Activated naive CD8-positive, alpha-beta T cell (primary cell): Measurements from ENCODE around the gene MYO1C.

ENCODE experiments used
- H3K27ac Mint-ChIP-seq: one replicate; pipeline ENCODE4 v1.8.0; 2021; ENCODE audit warnings: mixed read lengths
- H3K27me3 Mint-ChIP-seq: one replicate; pipeline ENCODE4 v1.8.0; 2021; ENCODE audit warnings: mixed read lengths
- H3K36me3 Mint-ChIP-seq: one replicate; pipeline ENCODE4 v1.8.0; 2021; ENCODE audit warnings: mixed read lengths
- H3K4me1 Mint-ChIP-seq: one replicate; pipeline ENCODE4 v1.8.0; 2021; ENCODE audit warnings: low read depth, mixed read lengths
- H3K4me3 Mint-ChIP-seq: one replicate; pipeline ENCODE4 v1.8.0; 2021; ENCODE audit warnings: mild to moderate bottlenecking, mixed read lengths
- H3K9me3 Mint-ChIP-seq: one replicate; pipeline ENCODE4 v1.8.0; 2021; ENCODE audit warnings: low read depth, mixed read lengths

The MYO1C gene

DNA sequence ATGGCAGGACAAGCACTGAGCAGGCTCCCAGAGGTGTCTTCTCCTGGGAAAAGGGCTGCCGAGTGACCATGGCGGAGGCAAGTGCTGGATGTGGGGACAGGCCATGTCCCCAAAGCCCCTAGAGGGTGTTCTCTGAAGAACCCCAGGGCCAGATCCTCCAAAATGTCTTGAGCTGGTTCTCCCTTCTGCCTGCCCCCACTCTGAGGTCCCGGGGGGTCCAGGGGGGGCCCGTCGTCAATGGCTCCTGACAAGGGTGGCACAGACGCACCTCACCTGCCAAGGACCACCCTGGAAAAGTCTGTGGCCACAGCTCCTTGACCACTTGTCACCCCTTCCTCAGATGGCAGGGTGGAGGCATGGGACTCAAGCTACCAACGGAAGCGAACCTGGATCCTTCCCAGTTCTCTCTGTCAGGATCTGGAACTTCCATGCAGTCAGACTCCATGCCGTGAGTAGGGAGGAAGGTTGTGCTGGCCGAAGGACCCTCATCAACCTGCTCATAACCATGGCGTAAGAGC, 2.3 kb upstream of the MYO1C start:
- Mint-ChIP-seq H3K27ac (no peak overlapping the region), H3K36me3 (no peaks in the 10 kb centered on the region), H3K4me3 (no peak overlapping the region)

DNA sequence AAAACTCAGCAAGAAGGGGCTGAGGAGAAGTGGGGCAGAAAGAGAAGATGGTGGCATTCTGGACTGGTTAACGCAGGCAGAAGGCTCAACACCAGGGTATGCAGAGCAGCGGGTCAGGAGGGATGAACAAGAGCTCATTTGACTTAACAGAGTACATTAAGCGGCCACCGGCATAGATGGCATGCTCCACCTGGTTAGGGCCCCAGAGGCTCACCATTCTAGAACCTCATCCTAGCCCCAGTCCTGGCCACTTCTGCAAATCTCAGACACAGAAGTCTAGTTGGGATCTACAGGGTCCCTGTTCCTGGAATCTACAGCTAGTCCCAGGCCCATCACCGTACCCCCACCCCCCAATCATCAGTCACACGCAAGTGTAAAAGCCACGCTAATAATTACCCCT, 1.7 kb upstream of the MYO1C start:
- H3K4me1 Mint-ChIP-seq: peaks cover 12% of the 10 kb centered on the region
- no peak overlapping the region for H3K4me3 Mint-ChIP-seq

More for the DNA sequence above, 2.3 kb upstream of the MYO1C start:
- Mint-ChIP-seq H3K9me3 (no peaks in the 10 kb centered on the region), H3K4me1 (peaks cover 10% of the 10 kb centered on the region), H3K27me3 (no peaks in the 10 kb centered on the region)

DNA sequence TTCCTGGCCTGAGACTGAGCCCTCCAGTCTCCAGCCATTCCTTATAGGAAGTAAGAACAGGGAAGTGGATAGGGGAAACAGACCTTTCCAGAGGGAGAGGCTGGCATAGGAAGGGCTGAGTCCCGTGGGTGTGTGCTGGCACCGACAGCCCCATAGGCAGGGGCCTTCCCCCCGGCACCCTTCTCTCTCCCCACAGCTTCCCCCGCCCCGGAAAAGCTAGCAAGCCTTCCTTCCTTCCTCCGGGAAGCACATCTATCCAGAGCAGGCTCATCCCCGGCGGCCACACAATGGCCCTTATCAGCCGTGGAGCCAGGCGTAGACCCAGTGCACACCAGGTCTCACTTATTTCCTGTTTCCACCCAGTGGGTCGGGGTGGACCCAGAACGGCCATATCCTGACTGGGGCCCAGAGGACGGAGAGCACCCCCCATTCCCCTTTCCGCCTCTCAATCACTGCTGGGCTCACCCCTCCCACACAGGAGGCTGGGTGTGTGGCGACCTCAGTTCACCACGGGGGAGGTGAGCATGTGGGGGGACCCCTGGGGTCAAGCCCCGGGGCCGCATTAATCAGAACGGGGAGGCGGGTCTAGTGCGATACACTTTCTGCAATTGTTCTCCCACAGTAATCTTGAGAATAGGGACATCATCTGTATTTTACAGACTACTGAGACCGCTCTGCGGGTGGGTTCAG, 950 bp upstream of the MYO1C start:
- Mint-ChIP-seq H3K27me3 (no peaks in the 10 kb centered on the region), H3K27ac (no peak overlapping the region), H3K4me3 (peak overlapping the region; percentile 53), H3K9me3 (no peaks in the 10 kb centered on the region), H3K36me3 (no peaks in the 10 kb centered on the region), H3K4me1 (peaks cover 15% of the 10 kb centered on the region)

More for the DNA sequence above, 1.7 kb upstream of the MYO1C start:
- no peak overlapping the region for H3K27ac Mint-ChIP-seq
- H3K27me3 Mint-ChIP-seq: no peaks in the 10 kb centered on the region
- no peaks in the 10 kb centered on the region for H3K36me3 Mint-ChIP-seq
- no peaks in the 10 kb centered on the region for H3K9me3 Mint-ChIP-seq

DNA sequence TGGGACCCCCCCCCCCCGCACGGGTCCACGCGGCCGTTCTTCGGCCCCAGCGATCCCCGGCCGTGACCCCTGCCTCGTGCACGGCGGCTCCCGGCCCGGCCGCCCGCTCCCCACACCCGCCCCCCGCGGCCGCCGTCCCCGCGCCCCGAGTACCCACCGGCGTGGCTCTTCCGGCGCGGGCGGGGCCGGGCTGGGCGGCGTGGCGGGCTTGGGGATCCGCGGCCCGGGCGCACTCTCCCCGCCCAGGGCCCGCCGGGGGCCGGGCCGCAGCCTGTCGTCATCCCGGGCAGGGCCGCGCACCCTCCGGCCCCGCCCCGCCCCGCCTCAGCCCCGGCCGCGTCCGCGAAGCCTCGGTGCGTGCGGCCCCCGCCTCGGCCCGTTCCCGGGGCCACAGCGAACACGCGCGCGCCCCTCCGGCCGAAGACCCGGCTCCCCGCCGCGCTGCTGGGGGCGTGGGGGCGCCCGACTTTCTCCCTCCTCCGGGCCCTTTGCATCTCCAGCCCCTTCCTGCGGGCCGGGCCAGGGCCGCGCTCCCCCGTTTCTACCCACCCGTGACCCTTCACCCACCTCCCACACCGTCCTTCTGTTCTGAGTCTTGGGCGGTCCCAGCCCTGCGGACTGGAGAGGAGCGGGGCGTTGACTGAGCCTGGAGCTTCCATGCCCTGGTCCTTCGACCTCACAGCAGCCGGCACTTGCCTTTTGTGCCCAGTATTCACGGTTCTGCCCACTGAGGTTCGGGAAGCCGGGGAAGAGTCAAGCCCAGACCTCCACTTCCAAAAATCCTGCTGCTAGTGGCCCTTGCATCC, 840 bp downstream of the MYO1C start:
- H3K4me3 Mint-ChIP-seq: peak overlapping the region; percentile 85
- H3K4me1 Mint-ChIP-seq: peaks cover 24% of the 10 kb centered on the region
- no peaks in the 10 kb centered on the region for H3K9me3 Mint-ChIP-seq

DNA sequence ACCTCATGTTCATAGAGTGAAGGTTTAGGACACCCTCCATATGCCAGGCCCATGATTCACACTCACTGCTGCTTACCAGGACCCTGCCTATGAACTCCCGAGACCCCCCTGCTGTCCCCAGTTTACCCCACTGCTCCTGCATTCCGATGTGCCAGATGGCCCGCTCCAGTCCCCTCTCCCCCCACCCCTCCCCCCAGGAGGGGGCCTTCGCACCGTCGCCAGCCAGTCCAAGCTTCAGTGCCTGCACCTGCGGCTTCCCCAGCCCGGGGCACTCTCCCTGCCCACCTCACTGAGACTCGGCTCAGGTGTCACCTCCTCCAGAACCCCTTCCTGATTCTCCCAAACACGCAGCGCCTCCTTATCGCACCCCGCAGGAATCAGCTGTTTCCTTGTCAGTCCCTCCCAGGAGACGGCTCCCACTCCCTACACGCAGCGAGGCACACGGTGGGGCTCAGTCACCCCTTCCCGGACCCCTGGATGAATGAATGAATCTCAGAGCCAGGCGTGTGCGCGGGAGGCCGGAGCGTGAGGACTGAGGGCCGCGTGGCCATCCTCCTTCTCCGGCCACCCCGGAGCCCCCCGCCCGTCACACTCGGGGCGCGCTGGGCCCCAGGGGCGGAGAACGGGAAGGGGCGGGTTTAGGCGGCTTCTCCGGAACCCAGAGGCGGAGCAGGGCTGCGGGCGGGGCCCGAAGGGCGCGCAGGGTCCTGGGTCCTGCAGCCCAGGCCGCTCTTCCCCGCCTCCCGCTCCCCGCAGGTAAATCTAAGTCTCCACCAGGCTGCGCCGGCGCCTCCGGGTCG, 1.6 kb downstream of the MYO1C start:
- Mint-ChIP-seq H3K36me3 (no peaks in the 10 kb centered on the region), H3K9me3 (no peaks in the 10 kb centered on the region), H3K27ac (peak overlapping the region; percentile 64), H3K4me1 (peaks cover 24% of the 10 kb centered on the region), H3K27me3 (no peaks in the 10 kb centered on the region), H3K4me3 (peak overlapping the region; percentile 85)

More for the DNA sequence above, 840 bp downstream of the MYO1C start:
- Mint-ChIP-seq H3K27ac (peak overlapping the region; percentile 16), H3K36me3 (no peaks in the 10 kb centered on the region), H3K27me3 (no peaks in the 10 kb centered on the region)

DNA sequence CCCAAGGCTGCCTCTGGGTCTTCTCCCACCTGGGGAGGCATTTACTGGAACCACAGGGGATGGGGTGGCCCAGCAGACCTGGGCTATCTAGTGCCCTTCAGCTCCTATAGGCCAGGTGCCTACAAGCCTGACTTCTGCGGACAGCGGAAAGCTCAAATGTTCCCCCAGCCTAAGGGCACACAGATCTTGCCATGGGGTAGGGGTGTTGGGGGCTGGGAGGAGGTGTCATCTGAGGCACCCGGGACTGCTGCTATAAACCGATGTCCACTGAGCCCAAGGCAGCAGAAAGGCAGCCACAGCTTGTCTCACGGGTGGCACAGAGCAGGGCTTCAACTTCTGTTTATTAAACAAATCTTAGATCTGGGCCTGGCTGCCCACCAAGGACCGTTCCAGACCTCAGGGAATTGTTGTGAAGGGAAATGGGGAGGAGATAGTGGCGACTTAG, 3.6 kb downstream of the MYO1C start:
- Mint-ChIP-seq H3K4me1 (peaks cover 27% of the 10 kb centered on the region), H3K27me3 (no peaks in the 10 kb centered on the region), H3K27ac (no peak overlapping the region), H3K36me3 (no peaks in the 10 kb centered on the region), H3K4me3 (peak overlapping the region; percentile 85), H3K9me3 (no peaks in the 10 kb centered on the region)

DNA sequence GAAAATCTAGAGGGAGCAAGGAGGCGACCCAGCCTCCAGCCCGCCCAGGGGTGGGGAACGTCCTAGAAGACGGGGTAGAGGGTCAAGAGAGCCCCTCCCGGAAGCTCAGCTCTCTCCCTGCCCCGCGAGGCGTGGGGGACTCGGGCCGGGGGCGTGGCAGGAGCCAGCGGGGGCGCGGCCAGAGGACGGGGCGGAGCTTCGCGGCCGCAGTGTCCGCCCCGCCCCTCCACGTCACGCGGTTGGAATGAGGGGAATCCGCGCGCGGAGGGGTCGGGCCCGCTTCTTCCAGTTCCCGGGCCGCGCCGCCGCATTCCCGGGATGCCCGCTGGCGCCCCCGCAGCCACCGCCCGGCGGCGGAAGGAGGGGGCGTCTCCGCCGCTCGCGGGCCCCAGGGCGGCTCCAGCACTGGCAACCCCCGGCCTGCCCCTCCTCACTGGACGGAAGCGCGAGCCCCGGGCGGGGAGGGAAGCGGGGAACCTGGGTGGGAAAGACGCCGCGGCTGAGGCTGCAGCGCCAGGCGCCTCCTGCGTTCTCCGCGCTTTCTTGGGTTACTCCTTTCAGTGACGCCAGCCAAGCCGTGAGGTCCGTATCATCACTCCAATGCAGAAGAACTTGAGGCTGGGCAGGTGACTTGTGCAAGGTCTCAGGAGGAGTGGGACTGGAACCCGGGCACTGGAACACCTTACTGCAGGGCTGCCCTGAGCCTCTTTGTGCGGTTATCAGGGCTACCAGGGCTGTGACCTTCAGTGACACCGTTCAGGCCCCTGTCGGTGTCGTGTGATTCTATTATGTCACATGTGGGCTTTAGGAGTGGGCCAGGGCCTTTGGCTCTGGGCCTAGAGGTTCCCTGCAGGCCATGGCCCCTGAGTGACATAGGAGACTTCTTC, 4.3 kb downstream of the MYO1C start:
- Mint-ChIP-seq H3K9me3 (no peaks in the 10 kb centered on the region), H3K36me3 (no peaks in the 10 kb centered on the region), H3K27ac (no peak overlapping the region), H3K27me3 (no peaks in the 10 kb centered on the region), H3K4me1 (peaks cover 27% of the 10 kb centered on the region), H3K4me3 (peak overlapping the region; percentile 85)

DNA sequence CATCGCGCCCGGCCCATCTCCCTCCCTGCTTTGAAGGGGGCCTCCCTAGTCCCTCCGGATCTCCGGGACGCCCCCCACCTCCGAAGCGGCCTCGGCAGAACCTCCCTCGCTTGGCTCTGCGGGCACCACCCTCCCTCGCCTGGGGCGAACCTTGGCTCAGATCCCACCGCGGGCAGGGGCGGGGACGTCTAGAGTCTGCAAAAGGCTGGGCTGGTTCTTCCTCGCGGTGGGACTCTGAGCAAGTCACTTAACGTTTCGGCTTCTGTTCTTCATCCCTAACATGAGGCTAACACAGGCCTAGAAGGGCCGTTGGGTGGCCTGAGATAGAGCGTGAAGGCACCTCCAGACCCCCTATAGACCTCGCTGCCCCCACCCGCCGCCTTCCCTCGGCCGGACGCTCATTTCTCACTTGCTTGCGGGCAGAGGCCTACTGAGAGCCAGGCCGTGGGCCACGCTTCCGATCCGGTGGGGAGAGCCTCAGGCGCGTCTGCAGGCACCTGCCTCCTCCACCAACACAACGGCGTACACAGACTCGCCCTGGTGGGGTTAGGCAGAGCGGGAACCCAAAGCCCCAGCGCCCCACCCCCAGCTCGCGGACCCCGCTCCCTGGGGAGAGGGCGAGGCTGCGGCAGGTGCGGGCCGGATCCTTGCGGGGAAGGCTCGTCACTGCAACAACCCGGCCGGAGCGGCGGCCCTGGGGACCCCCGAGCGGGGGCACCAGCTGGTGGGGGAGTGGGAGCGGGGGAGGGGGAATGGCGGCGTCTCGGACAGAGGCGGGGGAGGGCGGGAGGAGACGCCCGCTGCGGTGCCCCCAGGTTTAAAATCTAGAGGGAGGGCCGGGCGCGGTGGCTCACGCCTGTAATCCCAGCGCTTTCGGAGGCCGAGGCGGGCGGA, 5.4 kb downstream of the MYO1C start:
- no peaks in the 10 kb centered on the region for H3K27me3 Mint-ChIP-seq
- peak overlapping the region; percentile 61 for H3K27ac Mint-ChIP-seq
- peak overlapping the region; percentile 85 for H3K4me3 Mint-ChIP-seq
- H3K36me3 Mint-ChIP-seq: no peaks in the 10 kb centered on the region
- H3K4me1 Mint-ChIP-seq: peaks cover 25% of the 10 kb centered on the region
- no peaks in the 10 kb centered on the region for H3K9me3 Mint-ChIP-seq

DNA sequence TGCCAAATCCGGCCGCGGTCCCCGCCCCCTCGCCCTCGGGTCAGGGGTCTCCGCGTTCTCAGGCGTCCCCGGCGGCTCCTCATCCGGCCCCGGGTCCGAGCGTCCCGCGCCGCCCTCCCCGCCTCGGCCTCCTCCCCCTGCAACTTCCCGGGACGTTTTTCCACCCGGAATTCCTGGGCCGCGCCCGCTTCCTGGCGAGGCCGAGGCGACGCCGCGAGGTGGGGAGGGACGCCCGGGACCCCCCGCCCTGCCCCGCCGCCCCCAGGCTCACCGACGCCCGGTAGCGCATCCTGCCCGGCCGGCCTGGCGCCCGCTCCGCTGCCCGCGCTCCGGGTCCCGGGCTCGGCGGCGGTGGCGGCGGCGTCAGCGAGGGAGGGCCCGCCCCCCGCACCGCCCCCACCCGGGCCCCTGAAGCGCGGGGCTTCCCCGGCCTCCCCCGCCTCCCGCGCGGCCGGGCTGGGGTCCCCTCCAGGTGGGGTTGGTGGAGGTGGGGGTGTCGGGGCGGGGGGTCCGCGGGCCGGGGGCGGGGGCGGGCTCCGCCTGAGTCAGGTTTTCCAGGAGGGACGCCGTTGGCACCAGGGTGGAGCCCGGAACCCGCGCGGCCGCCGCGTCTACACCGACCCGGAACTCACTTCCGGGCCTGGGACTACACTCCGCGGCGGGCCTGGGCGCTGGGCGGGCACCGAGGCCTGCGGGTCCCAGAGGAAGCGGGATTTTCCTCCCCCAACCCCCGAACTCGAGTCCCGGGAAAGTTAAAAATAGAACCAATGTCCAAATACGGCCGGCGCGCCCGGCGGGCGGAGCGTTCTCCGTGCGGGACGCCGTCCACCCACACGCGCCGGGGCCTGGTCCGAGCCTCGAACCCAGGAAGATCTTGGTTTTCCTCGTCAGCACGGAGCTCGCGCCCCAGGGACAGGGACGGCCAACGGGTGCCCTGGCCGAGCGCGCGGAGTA, 6.8 kb downstream of the MYO1C start:
- H3K36me3 Mint-ChIP-seq: peaks cover 2% of the 10 kb centered on the region

DNA sequence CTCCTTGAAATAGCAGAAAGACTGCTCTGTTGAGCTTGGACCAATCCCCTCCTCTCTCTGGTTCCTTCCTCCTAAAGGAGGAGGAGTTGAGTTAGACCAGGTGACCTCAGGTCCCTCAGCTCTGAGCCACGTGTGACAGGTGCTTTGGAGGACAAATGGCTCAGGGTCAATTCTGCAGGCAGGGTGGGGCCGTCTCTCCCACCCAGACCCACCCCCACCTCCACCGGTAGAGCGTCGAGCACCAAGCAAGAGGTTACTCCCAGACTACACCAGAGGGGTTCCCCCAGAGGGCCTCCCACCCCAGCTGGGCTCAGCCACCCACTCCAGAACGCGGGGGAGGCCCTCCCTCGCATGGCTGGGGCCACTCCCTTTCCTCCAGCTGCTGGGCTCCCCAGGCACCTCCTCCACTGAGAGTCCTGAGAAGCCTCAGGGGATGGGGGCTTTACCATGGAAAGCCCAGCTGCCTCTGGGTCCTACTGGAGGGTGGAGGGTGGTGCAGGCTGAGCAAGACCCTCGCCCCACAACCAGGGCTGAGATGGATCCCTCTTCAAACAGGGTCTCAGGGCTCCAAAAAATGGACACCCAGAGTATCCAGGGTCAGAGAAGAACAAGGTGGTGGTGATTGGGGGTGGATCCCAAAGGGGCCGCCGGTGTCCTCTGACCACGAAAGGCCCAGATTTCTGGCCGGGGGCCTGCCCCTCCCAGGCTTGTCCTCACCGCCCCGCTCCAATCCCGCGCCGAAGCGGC, 7.6 kb downstream of the MYO1C start:
- peaks cover 2% of the 10 kb centered on the region for H3K36me3 Mint-ChIP-seq
- no peaks in the 10 kb centered on the region for H3K9me3 Mint-ChIP-seq
- H3K27me3 Mint-ChIP-seq: no peaks in the 10 kb centered on the region
- H3K27ac Mint-ChIP-seq: no peak overlapping the region
- H3K4me3 Mint-ChIP-seq: peak overlapping the region; percentile 83
- peaks cover 17% of the 10 kb centered on the region for H3K4me1 Mint-ChIP-seq

More for the DNA sequence above, 6.8 kb downstream of the MYO1C start:
- H3K9me3 Mint-ChIP-seq: no peaks in the 10 kb centered on the region
- no peak overlapping the region for H3K4me3 Mint-ChIP-seq
- H3K27me3 Mint-ChIP-seq: no peaks in the 10 kb centered on the region
- peaks cover 20% of the 10 kb centered on the region for H3K4me1 Mint-ChIP-seq
- no peak overlapping the region for H3K27ac Mint-ChIP-seq

DNA sequence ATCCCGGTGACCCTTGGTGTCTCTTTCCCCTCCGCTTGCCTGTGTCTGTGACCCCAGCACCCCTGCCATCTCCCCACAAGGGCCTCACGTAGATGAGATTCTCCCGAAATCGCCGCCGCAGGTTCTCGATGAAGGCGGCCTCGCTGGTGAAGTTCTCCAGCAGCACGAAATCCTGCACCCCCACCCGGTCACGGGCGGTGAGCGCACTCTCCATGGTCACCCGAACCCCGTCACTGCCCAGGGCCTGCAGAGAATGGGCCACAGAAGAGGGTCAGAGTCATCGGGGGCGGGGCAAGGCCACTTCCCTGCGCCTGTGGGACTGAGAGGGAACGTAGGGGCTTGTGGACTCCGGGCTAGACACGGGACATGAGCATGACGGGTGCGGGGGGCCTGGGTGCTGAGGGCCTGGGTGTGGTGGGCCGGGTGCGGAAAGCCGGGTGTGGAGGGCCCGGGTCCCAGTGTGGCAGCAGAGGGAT, 8.4 kb downstream of the MYO1C start:
- no peak overlapping the region for H3K27ac Mint-ChIP-seq
- H3K4me3 Mint-ChIP-seq: peak overlapping the region; percentile 23
- H3K4me1 Mint-ChIP-seq: peaks cover 15% of the 10 kb centered on the region
- H3K9me3 Mint-ChIP-seq: no peaks in the 10 kb centered on the region
- H3K27me3 Mint-ChIP-seq: no peaks in the 10 kb centered on the region
- peaks cover 2% of the 10 kb centered on the region for H3K36me3 Mint-ChIP-seq

DNA sequence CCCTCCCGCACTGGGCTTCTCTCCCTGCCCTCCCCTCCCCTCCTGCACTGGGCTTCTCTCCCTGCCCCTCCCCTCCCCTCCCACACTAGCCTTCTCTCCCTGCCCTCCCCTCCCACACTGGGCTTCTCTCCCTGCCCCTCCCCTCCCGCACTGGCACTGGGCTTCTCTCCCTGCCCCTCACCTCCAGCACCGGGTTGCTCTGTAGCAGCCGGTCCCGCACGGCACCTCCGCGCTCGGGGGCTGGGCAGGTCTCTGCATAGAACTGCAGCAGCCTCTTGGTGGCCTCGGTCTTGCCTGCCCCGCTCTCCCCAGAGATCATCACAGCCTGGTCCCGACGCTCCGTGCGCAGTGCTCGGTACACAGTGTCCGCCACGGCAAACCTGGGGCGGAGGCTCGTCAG, 9.8 kb downstream of the MYO1C start:
- H3K27ac Mint-ChIP-seq: no peak overlapping the region
- H3K36me3 Mint-ChIP-seq: peaks cover 2% of the 10 kb centered on the region
- H3K27me3 Mint-ChIP-seq: no peaks in the 10 kb centered on the region
- no peak overlapping the region for H3K4me3 Mint-ChIP-seq
- H3K9me3 Mint-ChIP-seq: no peaks in the 10 kb centered on the region
- peaks cover 10% of the 10 kb centered on the region for H3K4me1 Mint-ChIP-seq
